ENCODE data around the gene SLC25A6.
"Not testable (repeated sequence)": the region's sequence is repeated elsewhere in the genome, so short reads cannot be mapped to it uniquely, and the experiment has no call there.

SLC25A6 gene

DNA sequence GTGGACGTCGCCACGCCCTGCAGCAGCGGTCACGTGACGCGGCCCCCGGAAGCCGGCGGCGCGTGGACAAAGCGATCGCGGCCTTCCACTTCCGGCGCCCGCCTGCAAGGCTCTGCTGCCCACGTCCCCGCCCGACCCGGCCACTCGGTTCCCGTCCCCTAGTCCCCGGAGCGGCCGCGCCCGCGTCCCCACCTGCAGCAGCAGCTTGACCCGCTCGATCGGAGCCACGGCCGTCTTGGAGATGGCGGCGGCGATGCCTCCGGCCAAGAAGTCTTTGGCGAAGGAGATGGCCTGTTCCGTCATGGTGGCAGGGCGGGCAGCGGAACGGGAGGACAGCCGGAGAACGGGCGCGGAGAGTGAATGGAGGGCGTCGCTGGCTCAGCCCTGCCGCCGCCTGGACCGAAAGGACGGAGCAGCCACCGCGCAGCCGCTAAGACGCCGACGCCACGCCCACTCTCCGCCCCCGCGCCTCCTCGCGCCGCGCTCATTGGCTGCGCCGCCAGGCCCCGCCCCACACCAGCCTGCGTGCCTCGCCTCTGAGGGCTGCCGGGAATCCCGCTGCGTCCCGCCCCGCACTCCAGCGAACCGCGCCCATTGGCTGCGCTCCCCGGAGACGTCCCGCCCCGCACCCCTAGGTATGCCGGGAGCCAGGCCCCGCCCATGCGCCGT lies at the start of gene SLC25A6:
SLC25A6 (minus strand) TSS at position 407 of the 669 bp plus-strand sequence; CDS start at position 303, 104 bp downstream.
- DNase-seq (ENCODE audit: low read depth in 4 of 4, low spot score in 1 of 4), result peak; percentile 98 to 99 (median 99)

DNA sequence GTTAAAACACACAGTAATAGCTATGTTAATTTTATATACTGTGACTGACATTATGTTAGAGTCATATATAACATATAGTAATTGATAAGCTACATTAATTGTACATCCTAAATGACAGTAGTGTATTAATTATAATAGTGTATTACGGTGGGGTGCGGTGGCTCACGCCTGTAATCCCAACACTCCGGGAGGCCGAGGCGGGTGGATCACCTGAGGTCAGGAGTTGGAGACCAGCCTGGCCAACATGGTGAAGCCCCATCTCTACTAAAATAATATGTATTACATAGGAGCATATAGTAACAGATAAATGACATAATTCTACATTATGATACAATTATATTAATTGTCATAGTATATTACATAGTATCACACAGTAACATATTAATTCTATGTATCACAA lies 48.6 kb upstream of the SLC25A6 start:
- DNase-seq (ENCODE audit: low read depth in 4 of 4, low spot score in 1 of 4), result no peak

DNA sequence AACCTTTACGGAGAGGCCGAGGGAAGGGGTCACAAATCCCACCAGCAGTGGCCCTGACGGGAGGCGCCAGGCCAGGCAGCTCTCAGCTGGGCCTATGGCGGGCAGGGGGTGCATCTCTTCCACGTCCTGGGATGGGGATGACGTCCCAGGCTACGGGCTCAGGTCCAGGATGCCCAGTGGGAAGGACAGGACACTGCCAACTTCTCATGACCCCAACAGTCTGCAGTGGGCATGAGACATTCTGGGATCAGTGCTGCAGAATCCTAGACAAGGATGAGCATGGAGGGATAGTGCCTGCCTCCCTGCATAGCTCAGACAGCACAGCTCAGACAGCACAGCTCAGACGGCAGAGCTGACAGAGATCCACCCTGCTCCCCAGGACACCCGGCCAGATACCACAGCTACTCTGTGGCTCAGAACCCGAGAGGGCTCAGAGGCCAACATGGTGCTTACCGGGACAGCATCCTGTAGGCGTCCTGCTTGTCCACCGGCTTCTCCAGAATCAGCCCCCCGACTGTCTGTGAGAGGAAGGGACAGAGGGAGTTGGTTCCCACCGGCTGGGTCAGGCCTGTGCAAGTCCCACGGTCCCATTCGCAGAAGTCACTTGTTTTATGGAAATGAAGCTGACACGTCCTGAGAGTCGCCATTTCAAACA lies 43.5 kb upstream of the SLC25A6 start:
- DNase-seq (ENCODE audit: low read depth in 4 of 4, low spot score in 1 of 4), result no peak

DNA sequence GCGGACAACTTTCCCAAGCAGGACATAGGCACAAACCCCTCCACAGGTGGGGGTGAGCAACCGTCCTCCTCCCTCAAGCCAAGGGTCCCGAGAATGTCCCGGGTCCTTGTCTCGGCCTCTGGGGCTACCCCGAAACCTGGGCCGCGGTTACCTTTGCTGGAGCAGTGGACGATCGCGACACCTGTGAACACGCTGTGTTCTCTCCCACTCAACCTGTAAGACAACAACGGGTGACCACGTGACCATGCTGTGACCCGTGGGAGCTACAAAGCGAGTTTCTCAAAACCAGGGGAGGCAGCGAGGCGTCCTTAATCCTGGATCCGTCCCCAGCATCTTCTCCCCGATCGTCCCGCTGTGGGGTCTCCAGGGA lies 42.9 kb upstream of the SLC25A6 start:
- DNase-seq (ENCODE audit: low read depth in 4 of 4, low spot score in 1 of 4), result no peak

DNA sequence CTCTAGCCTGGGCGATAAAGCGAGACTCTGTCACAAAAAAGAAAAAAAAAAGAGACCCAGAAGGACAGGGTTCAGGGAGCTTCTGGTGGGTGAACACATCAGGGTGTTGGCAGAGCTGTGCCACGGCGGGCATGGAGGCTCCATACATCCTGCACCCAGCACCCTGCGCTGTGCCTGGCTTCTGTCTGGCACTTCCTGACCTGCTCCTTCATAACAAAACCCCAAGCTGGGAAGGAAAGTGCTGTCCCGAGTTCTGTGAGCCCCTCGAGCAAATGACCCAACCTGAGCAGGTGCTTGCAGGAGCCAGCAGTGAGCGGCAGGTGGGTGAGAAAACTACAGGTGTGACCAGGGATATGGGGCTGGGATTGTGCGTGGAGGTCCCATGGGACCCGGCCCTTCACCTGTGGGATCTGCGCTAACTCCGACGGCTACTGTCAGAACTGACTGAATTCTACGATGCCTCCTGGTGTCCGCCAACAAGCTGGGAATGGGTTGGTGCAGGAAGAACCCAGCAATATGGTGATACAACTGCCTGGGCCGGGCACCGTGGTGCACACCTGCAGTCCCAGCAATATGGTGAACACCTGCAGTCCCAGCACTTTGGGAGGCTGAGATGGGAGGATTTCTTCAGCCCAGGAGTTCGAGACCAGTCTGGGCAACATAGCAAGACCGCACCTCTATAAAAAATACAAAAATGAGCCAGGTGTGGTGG lies 41.9 kb upstream of the SLC25A6 start:
- no peak for DNase-seq (ENCODE audit: low read depth in 4 of 4, low spot score in 1 of 4)

DNA sequence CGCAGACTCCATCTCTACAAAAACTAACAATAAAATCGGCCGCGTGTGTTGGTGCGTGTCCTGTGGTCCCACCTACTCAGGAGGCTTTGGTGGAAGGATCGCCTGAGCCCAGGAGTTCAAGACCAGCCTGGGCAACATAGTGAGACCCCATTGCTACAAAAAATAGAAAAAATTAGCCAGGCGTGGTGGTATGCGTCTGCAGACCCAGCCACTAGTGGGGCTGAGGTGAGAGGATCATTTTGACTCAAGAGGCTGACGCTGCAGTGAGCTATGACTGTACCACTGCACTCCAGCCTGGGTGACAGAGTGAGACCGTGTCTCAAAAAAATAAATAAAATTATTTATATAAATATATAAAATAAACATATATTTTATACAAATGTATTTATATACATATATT lies 38.5 kb upstream of the SLC25A6 start:
- DNase-seq (ENCODE audit: low read depth in 4 of 4, low spot score in 1 of 4), result no peak

DNA sequence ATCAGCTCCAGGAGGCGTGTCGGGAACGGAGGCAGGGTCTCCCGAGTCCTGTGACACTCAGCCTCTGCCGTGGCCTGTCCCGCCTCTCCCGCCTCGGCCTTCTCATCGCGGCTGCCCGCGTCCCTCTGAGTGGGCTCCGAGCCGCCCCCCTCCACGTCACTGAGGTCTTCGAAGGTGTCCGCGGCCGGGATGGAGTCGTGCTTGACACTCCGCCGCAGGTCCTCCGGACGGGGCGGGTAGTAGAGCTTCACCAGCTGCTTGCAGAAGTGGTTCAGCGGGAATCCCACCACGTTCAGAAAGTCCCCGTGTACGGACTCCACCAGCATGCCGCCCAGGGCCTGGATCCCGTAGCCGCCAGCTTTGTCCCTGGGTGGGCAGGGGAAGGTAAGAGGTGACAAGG lies 35.8 kb upstream of the SLC25A6 start:
- DNase-seq (ENCODE audit: low read depth in 4 of 4, low spot score in 1 of 4), result no peak

DNA sequence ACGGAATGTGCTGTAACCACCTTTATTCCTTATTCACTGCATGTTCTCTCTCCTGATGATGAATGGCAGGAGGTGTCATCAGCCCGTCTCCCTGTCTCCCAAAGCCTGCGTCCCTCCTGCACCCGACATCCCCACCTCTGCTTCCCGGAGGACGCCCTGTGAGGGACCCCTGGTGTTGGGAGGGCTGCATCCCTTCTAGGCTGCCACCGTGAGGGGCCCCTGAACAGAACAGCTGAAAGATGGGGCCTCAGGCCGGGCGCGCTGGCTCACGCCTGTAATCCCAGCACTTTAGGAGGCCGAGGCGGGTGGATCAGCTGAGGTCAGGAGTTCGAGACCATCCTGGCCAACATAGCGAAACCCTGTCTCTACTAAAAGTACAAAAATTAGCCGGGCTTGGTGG lies 34.4 kb upstream of the SLC25A6 start:
- DNase-seq (ENCODE audit: low read depth in 4 of 4, low spot score in 1 of 4), result not testable (repeated sequence)

DNA sequence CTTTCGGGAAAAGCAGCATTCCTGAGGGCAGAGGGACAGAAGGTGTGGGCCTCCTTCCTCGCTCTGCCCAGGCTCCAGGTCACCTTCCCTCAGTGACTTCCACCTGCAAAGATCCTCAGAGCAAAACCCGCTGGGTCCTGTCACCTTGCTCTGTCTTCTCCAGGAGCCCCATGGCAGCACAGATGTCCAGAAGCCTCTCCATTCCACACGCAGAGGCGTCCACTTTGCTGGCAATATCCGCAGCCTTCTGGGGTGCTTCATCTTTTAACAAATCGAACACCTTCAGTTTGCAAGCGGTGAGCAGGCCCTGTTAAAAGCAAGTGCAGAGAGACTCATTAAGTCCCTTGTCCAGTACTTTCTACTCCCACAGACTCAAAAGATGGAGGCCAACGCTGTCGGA lies 33.5 kb upstream of the SLC25A6 start:
- DNase-seq (ENCODE audit: low read depth in 4 of 4, low spot score in 1 of 4), result no peak

DNA sequence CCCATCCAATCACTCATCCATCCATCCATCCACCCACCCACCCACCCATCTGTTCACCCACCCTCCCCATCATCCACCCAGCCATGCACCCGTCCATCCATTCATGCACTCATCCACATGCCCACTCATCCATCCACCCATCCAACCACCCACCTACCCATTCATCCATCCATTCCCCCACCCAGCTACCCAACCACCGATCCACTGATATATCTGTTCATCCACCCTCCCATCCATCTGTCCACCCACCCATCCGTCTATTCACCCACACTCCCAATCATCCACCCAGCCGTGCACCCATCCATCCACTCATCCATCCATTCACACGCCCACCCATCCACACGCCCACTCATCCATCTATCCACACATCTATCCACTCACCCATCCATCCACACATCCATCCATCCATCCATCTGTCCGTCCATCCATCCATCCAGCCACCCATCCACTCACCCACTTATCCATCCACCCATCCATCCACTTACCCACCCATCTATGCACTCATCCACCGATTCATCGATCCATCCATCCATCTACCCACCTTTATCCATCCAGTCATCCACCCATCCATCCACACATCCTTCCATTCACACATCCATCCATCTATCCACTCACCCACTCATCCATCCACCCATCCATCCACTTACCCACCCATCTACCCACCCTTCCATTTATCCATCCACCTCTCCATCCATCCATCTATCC lies 32.4 kb upstream of the SLC25A6 start:
- no peak for DNase-seq (ENCODE audit: low read depth in 4 of 4, low spot score in 1 of 4)

DNA sequence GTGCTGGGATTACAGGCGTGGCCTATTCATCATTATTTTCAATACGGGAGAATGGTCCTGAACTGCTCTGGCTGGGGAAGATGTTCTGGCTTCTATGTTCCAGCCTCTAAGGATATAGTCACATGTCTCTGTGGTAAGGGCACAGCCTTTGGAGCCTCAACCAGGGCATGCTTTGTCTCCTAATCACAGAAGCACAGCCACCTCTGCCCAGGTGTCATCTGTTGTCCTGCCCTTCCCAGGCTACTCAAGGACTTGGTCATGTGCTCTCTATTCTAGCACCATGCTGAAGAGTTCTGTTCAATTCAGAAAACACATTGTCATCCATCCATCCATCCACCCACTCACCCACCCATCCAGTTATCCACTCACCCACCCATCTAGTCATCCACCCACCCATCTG lies 31.3 kb upstream of the SLC25A6 start:
- no peak for DNase-seq (ENCODE audit: low read depth in 4 of 4, low spot score in 1 of 4)

DNA sequence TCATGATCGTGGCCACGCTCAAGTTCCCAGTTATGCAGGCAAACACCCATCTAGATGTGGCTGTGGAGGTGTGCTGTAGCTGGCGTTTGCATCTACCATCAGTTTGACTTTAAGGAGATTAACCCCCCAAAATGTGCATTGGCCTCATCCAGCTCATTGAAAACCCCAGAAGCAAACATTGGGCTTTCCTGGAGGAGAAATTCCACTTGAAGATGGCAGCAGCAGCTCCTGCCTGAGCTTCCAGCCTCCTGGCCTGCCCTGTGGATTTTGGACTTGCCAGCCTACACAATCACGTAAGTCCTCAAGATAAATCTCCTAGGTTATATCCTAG lies 30.2 kb upstream of the SLC25A6 start:
- DNase-seq (ENCODE audit: low read depth in 4 of 4, low spot score in 1 of 4), result no peak

DNA sequence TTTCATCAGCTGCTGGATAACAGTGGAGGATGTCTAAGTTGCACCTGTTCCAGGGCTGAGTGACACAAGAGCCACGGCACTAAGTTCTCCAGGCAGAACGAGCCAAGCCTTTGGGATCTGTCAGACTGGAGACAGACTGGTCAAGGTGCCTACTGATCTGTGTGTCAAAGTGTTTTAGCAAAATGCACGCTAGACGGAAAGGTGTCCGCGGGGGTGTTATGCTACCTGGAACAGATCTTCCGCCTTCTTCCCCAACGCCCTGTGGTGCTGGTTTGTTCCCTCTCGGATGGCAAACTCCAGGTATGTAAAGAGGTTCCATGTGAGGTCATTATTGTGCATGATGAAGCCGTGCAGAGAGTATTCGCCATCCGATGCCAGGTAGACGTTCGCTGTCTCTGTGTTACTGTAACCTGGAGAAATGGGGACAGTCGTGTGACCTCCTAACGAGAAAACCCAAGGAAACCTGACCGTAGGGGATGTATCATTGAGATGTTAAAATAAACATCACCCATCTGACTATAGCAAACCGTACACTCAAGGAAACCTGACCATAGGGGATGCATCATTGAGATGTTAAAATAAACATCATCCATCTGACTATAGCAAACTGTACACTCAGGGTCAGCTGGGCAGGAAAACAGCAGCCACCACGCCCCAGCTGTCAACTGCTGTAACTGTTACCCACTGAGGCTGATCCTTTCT lies 29.7 kb upstream of the SLC25A6 start:
- no peak for DNase-seq (ENCODE audit: low read depth in 4 of 4, low spot score in 1 of 4)

DNA sequence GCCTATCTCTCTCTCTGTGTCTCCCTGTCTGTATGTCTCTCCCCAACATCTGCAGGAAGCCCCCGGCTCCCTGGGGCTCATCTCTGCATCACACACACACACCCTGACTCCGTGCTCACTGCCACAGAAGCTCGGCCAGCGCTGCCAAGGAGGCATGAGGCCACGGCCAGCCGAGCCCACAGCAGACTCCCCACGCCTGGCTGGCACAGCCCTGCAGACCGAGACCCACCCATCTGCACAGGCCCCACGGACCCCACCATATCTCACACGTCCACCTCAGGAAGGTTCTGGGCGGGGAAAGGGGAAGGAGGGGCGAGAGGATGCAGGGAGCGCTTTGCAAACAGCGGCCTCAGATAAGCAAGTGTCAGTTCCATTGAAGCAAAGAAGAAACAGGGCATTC lies 28.5 kb upstream of the SLC25A6 start:
- DNase-seq (ENCODE audit: low read depth in 4 of 4, low spot score in 1 of 4), result no peak

DNA sequence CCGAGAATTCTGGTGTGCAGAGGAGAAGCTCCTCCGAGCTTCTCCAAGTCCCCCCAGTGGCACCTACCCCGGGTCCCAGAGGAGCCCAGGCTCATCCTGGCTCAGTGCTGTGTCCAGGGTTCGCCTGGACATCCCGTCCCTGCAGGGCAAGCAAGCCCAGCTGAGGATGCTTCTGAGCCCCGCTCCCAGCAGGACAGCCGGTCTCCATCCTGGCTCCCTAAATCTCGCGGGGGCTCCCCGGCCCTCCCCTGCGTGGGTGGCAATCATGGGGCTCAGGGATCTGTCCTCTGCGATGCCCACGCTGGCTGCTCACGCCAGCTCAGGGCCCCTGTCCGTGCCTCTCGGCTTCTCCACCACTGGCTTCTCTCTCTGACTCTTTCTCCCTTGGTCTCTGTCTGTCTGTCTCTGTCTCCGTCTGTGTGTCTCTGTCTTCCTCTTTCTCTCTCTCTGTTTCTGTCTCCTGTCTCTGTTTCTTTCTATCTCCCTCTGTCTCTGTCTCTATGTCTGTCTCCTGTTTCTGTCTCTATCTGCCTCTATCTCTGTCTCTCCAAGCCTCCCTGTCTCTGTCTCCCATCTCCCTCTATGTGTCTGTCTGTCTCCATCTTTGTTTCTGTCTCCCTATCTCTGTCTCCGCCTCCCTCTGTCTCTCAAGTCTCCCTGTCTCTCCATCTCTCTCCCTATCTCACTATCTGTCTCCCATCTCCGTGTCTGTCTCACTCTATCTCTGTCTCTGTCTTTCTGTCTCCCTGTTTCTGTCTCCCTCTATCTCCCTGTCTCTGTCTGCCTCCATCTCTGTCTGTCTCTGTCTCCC lies 27.8 kb upstream of the SLC25A6 start:
- no peak for DNase-seq (ENCODE audit: low read depth in 4 of 4, low spot score in 1 of 4)

DNA sequence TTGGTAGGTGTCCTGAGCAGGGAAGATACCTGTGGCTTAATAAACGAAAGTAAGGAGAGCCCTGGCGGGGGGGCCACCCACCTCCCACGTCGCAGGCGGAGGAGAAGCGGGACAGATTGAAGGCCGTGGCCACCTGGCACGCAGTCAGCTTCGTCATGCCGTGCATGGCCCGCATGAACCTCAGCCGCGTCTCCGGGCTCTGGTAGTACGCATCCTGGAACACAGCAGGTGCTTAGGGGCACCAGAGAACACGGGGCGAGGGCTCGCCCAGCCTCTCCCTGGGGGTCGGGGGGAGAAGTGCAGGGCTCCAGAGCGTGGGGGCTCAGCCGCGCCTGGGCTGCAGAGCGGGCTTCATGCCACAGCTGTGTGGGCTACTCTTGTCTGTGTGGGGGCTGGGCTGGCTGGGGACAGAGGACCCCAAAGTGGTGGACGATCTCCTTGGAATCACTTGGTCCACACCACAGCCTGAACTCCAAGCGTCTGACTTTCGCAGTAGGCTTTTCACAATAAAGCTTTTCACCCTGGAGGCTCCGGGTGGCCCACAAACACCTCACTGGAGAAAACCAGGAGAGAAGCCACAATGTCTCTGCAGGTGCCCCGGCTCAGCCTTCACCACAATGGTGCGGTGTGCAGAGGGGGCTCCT lies 27.1 kb upstream of the SLC25A6 start:
- DNase-seq (ENCODE audit: low read depth in 4 of 4, low spot score in 1 of 4), result no peak

DNA sequence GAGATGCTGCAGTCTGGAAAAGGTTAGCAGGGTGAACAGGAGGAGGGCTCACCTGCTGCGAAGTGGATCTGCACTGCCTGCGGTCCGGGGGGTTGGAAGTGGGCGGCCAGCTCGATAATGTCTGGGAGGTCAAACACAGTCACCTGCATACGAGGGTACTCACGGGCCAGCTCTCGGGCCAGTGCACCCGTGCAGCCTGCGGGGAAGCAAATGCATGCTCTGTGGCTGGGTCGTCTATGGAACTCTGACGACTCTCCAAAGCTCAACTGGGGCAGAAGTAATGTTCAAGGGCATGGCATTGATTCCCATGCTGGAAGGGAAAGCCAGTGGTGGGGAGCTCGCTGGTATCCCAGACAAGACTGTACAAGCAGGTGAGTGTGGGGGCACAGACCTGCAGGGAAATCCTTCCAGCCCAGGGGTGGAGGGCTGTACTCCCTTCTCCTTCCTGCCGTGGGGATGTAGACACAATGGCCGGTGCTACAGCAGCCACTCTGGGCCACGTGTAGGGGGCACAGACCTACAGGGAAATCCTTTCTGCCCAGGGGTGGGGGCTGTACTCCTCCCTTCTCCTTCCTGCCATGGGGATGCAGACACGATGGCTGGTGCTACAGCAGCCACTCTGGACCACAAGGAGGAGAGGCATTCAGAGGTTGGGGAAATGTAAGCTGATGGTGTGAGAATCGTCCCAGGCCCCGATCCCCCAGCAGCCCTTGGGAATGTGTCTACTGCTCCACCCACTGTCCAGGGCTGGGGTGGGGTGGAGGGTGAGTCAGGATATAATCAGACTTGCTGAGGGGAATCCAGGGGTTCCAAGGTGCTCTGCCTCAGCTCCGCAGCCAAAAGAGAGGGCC lies 26.2 kb upstream of the SLC25A6 start:
- no peak for DNase-seq (ENCODE audit: low read depth in 4 of 4, low spot score in 1 of 4)

DNA sequence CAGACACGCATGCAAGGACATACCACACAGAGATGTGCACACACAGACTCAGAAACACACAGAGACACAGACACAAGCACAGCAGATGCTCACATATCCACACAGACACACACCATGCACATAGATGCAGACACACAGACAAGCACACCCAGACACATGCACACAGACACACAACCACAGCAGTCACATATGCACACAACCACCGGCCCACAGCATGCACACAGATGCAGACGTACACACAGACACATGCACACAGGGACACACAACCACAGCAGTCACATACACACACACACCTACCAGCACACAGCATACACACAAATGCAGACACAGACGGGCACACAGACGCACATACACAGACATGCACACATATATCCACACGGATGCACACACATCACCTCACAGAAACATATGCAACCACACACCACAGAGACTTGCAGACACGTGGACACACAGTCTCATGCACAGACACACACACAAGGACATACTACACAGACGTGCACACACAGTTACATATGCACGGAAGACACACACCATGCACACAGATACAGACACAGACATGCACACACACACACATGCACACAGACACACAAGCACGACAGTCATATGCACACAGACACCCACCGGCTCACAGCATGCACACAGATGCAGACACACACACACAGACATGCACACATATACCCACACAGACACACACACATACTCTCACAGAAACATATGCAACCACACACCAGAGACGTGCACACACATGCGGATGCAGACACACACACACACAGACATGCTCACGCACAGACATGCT lies 25.2 kb upstream of the SLC25A6 start:
- DNase-seq (ENCODE audit: low read depth in 4 of 4, low spot score in 1 of 4), result no peak
